Right lung (tissue), 5 donors: ENCODE data around the gene DNAI1. TPM values are rescaled to one million over a fixed set of nuclear protein-coding genes. Genes with fewer than 3 reads are reported as not detected.
"Not testable (repeated sequence)": the region's sequence is repeated elsewhere in the genome, so short reads cannot be mapped to it uniquely, and the experiment has no call there.

ENCODE experiments used
- DNase-seq, 2 donors: peaks; one replicate each; pipeline ENCODE4 v3.0.0-alpha.2; 2013
- polyA plus RNA-seq, 5 donors: library from polyadenylated mRNA; unstranded; fragments of 120-200 nt; gene quantifications; one replicate each; pipeline versions ENCODE4 v1.2.1 to v1.2.3, GENCODE V29; 2013; ENCODE audit warnings: inconsistent platforms in 1 of 5, low replicate concordance in 1 of 5; ENCODE audit not compliant: insufficient read length in 5 of 5, insufficient read depth in 1 of 5

The DNAI1 gene
- polyA plus RNA-seq, 5 donors = 1.4 to 10.9 (median 7.4) TPM

DNA sequence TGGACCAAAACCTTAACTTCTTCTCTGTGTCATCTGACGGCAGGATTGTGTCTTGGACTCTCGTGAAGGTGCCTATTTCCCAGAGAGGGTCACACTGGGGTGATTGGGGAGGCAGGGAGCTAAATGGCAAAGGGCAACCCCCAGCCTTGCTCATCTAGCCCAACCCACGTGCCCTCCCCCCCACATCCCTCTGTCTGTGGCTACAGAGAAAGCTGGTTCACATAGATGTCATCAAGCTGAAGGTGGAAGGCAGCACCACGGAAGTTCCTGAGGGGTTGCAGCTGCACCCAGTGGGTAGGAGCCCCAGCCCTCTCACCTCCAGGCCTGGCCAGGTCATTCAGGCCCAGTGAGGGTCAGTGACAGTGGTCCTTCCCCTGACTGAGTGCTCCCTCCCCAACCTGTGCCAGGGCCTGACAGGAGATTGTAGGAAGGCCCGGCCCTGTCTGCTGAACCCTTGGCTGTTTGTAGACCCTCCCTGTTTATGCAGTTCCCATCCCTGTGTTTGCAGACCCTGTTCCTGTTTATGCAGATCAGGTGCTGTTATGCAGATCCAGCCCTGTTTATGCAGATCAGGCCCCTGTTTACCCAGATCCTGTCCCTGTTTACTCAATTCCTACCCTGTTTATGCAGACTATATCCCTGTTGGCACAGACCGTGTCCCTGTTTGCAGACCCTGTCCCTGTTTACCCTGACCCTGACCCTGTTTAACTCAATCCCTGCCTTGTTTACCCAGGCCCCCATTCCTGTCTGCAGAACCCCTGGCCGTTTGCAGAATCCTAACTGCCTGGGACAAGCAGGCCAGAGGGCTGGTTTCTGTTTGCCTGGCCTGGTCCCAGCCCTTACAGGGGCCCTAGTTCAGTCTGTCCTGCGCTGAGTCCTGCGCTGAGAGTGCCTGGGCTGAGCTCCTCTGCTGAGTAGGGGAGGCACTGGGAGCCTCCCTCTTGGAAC lies 53.8 kb downstream of the DNAI1 start:
- no peak for DNase-seq

DNA sequence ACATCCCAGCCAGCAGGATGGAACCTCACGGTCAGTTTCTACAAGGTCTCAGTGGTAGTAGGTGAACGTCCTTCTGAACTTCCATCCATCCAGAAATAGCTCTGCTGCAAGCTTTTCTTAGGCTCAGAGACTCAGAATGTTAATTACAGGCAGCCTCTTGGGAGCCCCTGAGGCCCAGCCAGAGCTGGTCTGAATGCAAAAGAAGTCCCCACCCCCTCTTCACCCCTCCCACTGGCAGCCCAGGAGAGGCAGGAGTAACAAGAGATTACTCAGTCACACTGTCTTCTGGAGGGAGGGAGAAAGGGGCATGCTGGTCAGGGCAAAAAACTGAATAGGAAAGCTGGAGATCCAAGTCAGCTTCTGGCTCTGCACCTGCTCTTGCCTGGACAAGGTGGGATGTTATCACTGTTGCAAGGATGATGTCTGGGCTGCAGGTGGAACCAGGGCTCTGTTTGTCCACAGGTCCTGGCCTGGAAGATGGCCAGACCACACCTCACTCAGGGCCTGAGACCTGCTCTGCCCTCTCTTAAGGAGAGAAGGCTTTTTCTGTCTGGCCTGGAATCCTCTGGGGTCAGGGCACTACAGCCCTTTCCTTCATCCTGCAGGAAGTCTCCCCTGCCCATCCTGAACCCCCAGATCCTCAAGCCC lies 55.1 kb downstream of the DNAI1 start:
- DNase-seq = no peak

GRCh38 chr9:34514401-34514800 lies 55.8 kb downstream of the DNAI1 start:
- no peak for DNase-seq

GRCh38 chr9:34514816-34515215 lies 56.2 kb downstream of the DNAI1 start:
- no peak for DNase-seq

- no peak for DNase-seq
These were observed 57.4 kb downstream of the DNAI1 start for GRCh38 chr9:34515959-34516358.

DNA sequence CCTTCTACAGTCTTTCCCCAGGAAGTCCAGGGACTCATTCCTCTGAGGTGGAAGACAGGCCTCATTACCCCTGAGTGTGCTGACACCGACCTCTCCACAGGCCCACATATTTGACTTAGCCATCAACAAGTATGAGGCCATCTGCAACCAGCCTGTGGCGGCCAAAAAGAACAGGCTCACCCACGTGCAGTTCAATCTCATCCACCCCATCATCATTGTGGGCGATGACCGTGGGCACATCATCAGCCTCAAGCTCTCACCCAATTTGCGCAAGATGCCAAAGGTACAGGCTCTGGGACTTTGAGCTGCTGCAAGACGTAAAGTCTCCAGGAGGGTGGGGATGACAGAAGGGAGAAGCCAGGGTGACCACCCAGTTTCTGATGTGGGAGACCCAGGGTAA lies 58.6 kb downstream of the DNAI1 start:
- DNase-seq = no peak

DNA sequence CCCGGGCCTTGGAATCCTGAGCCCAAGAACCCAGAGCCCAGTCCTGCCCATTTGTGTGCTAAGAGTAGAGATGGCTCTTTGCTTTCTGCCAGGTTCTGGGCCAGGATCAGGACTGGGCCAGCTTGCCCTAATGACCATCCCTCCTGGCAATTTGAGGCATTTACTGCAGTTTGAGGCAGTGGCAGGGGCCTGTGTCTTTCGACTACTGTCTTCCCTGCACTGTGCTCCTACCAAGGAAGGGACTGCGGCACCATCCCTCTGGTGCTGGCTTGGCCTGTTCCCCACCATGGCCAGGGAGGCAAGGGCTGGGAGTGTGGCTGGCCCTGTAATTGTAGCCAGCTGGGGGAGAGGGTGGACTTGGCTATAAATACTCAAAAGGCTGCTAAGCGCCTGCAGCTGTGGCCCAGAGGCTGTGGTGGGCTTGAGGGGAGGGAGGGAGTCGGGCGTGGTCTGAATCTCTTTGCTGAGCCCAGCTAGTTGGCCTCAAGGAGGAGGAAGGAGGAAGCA lies 59.6 kb downstream of the DNAI1 start:
- no peak for DNase-seq

DNA sequence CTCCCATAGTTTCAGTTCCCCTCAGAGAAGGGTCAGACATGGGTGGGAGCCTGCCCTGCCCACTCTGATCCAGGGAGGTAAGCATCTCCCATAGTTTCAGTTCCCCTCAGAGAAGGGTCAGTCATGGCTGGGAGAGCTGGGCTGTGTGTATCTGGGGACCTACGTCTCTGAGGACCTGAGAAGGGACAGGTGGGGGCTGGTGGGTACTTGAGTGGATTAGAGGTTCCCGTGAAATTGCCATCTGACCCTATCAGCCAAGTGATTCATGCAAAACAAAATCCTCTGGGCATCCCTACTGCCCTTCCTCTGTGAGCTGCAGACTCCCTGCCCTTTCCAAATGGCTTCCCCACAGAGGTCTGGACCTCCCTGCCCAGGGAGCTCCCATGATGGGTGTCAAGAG lies 60.3 kb downstream of the DNAI1 start:
- no peak for DNase-seq

- no peak for DNase-seq
These were observed 60.9 kb downstream of the DNAI1 start for GRCh38 chr9:34519321-34520020.

DNA sequence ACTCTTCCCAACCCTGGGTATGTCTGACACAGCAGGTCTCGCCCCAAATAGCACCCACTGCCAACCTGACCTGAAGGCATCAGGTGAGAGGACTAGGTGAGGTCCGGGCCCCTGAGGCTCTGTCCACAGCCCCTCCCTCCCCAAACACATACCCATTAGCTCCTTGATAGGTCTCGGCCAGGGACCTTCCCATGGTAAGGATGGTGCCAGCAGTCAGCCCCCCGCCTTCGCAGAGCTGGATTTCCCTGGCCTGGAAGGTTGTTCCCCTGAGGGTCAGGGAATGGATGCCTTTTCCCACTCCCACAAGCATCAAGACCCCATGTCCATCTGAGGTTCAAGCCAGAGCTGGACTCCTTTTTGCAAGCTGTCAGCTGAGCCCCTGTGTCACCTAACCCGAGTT lies 61.5 kb downstream of the DNAI1 start:
- DNase-seq = no peak

- DNase-seq = no peak
These were observed 62.1 kb downstream of the DNAI1 start for GRCh38 chr9:34520505-34521385.

DNA sequence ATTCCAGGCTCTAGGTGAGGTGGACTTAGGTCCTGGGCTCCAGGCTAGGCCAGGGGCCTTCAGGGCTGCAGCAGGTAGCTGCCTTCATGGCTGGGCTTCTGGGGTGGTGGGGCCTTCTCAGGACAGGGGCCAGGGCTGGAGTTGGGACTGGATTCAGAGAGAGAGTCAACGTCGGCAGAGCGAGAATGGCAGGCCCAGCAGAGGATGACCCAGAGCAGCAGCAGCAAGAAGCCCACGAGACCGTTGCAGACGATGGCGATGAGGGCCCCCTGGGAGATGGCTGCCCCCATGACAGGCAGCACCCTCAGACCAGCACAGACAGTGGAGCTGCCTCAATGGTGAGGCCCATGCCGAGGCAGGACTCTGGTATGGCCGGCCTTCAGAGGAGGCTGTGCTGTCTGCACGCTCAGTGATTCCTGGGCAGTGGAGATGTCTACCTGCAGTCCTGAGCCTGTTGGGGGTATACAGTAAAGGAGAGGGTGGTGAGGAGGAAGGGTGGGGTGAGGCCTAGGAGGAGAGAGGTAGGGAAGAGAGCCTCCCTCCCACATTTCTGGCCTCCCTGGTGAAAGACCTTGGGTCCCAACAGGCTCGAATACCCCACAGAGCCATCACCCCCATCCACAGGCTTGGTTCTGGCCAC lies 62.9 kb downstream of the DNAI1 start:
- DNase-seq = no peak

- DNase-seq = no peak
These were observed 63.7 kb downstream of the DNAI1 start for GRCh38 chr9:34522091-34522887.

DNA sequence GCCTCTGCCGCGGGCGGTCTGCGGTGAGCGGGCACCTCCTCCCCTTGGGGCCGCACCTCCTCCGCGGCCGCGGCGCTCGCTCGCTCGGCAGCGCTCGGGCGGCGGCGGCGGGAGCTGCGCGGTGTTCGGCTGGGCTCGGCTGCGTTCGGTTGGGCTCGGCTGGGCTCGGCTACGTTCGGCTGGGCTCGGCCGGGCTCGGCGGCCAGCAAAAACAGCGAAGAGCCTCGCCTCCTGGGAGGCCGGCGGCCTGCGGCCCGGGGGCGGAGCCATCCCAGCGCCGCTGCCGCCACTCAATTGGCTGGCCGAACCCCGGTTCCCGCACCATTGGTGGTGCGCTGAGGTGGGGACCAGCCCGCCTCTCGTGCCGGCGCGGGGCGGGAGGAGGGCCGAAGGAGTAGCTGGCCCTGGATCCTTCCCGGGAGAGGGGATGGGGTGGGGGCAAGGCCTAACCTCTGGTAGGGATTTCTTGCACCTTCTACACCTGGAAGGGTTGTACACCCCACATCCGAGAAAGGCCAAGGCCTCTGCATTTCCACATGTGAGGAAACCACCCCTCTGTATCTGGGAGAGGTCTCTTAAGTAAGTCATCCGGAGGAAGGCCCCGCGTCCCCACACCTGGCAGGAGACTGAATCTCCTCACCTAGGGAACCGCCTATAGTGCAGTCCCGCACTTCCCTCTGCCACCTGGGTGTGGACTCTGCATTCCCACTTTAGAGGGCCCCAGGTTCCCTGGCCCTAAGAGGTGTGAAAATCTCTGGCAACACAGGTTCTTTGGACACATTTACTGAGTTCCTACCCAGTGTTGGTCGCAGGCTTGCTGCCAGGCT lies 64.6 kb downstream of the DNAI1 start, which contains the start of gene ENHO:
ENHO (minus strand) TSS at position 20 of the 827 bp plus-strand sequence. CDS start 1,295 bp downstream, outside the sequence.
- DNase-seq = peak; percentile 90 to 93

DNA sequence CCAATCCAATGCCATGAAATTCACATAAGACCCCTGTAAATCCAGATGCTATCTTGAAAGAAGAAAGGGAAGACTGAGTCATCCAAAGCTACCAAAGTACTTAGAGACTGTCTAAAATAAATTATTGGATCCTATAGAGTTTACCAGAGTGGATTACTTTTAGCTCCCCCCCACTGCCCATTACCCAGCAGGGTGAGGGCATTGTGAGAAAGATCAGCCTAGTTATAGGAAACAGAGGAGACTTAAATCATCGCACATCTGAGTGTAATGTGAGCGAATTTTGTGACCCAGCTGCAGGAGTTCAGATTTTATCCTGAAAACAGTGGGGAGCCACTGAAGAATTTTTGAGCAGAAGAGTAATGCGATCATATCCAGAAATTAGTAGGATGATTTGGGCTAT lies 65.7 kb downstream of the DNAI1 start:
- no peak for DNase-seq

DNA sequence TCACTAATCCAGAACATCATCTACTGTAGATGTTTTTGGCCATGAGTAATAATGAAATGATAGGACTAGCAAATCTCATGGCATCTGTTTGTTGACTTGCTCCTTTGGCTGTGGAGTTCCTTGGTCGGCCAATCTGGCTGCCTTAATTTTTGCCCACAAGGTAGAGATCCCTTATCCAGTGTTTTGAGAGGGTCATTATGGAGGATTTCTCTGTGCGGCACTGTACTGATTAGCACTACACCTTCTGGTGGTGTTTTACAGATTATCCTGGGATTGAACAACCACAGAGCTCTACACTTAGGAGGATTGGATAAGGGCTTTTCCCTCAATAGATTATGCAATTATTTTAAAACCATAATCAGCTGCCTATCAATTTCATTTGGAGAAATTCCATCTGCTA lies 67.4 kb downstream of the DNAI1 start:
- no peak for DNase-seq

GRCh38 chr9:34532041-34532440 lies 73.4 kb downstream of the DNAI1 start:
- DNase-seq = not testable (repeated sequence)

GRCh38 chr9:34536685-34537084 lies 78.1 kb downstream of the DNAI1 start:
- no peak for DNase-seq

DNA sequence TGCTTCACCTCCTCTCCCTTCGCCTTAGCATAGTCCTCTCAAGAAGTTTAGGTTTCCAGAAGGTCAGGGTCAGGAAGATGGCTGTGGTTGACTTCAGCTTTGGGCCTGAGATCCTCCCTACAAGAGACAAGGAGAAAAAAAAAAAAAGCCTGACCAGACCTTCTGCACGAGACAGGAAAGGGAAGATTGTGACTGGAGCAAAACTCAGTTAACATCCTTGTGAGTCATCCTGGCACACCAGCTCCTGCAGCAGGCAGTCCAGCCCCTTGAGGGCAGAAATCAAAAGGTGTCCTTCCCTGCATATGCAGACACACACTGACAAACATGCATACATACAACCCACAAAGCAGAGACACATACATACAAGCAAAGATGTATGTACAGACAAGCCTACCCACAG lies 82.2 kb downstream of the DNAI1 start:
- DNase-seq = no peak
